Adrenal gland (tissue), 12 donors: Measurements from ENCODE around the gene DPYD. TPM values are rescaled to one million over a fixed set of nuclear protein-coding genes. Genes with fewer than 3 reads are reported as not detected.

Experiments used
- DNase-seq, 7 donors: peaks; one replicate each; pipeline ENCODE4 v3.0.0-alpha.2; 2019 to 2020
- H3K27ac ChIP-seq, 5 donors: fragments of 200-600 bp; sonication (generic) in 4 of 5; 1 replicate in 3 of 5; 2 replicates in 2 of 5; pipeline versions ENCODE4 v1.5.1 to v1.8.0; 2016 to 2020; ENCODE audit warnings: mild to moderate bottlenecking in 1 of 5
- H3K27me3 ChIP-seq: fragments of 200-600 bp; 2 replicates; pipeline ENCODE4 v1.8.0; 2021
- H3K36me3 ChIP-seq, 2 donors: fragments of 200-600 bp; replicated peaks in 1 of 2; 1 replicate in 1 of 2; 2 replicates in 1 of 2; pipeline versions ENCODE4 v1.5.1 to v1.8.0; 2018 to 2022
- H3K4me1 ChIP-seq, 2 donors: fragments of 200-600 bp; replicated peaks in 1 of 2; 1 replicate in 1 of 2; 2 replicates in 1 of 2; pipeline versions ENCODE4 v1.5.1 to v1.8.0; 2018 to 2021
- H3K4me3 ChIP-seq, 4 donors: fragments of 200-600 bp; sonication (generic) in 3 of 4; one replicate each; pipeline ENCODE4 v1.5.1; 2016 to 2018
- H3K9me3 ChIP-seq, 3 donors: fragments of 200-600 bp; sonication (generic) in 1 of 3; replicated peaks in 1 of 3; 1 replicate in 2 of 3; 2 replicates in 1 of 3; pipeline versions ENCODE4 v1.5.1 to v1.8.0; 2016 to 2021
- CTCF ChIP-seq, 6 experiments: fragments of 450-650 bp in 4 of 6; fragments of 200-600 bp in 2 of 6; sonication (generic) in 1 of 6; IDR thresholded peaks; 1 replicate in 5 of 6; 2 replicates in 1 of 6; pipeline versions ENCODE4 v1.5.1 to v1.8.0; 2016 to 2021; ENCODE audit warnings: antibody characterized with exemption in 6 of 6, mild to moderate bottlenecking in 2 of 6, moderate library complexity in 1 of 6
- POLR2A ChIP-seq, 2 donors: fragments of 450-650 bp; IDR thresholded peaks; one replicate each; pipeline ENCODE4 v1.6.1; 2017; ENCODE audit warnings: antibody characterized with exemption in 2 of 2, mild to moderate bottlenecking in 2 of 2, moderate library complexity in 1 of 2
- WGBS, 4 donors: extraction: QIAGEN DNeasy Blood & Tissue Kit in 2 of 4; methylation state at CpG; one replicate each; pipeline versions ENCODE4 v1.1.5 to v1.1.7; 2013 to 2017; 5-methylcytosine and 5-hydroxymethylcytosine counted together
- intact Hi-C, 2 donors: fragments of 100-400 bp; cut with DNase I; formaldehyde crosslinking; loops; one replicate each; pipeline versions ENCODE4 v1.14.1 to v1.15.0; 2022 to 2023
- polyA plus RNA-seq, 3 donors: library from polyadenylated mRNA; stranded (reverse); fragments of 200-250 nt in 2 of 3; fragments of 350-450 nt in 1 of 3; fragmentation: Illumina TruSeq in 1 of 3; extraction: RNeasy Lipid Tissue Mini Kit (QIAGEN cat#74804) in 1 of 3; gene quantifications; one replicate each; pipeline ENCODE4 v1.2.3, GENCODE V29; 2013 to 2014
- total RNA-seq, 9 donors: library from RNA; depleted of rRNA in 4 of 9; stranded (reverse); fragments of >200 nt in 4 of 9; fragments of 120-200 nt in 1 of 9; fragmentation: NEBNext Ultra II Directional in 1 of 9; extraction: Animal tissue kit (Norgen Biotek cat#: 25700) in 1 of 9; gene quantifications; one replicate each; pipeline versions ENCODE4 v1.1.0 to v1.2.4, GENCODE V29; 2013 to 2023
- donor health status: healthy with polysubstance abuse.
- donor health status: Bipolar disorder and iron deficiency.
- donor health status: DM: yes; HTN: yes; CAD: no.
- donor health status: DM: no; HTN: no; CAD: no.
- donor health status: DM: no; HTN: no; CAD: no.
- donor health status: DM: yes; HTN: yes; CAD: no.

DPYD gene
- total and polyA plus RNA-seq, 12 donors: 6.6 to 73.1 (median 30.2) TPM

GRCh38 chr1:97911266-97912215 is 9.3 kb downstream of the DPYD start:
- 77 to 84% (median 78%) methylated on average over 8 of the region's 8 CpGs for WGBS, 4 donors
- Histone ChIP-seq H3K27me3 (no peaks in the 10 kb centered on the region), H3K36me3 (no peaks in the 10 kb centered on the region), H3K9me3 (no peaks in the 10 kb centered on the region), H3K4me1 (peaks cover 0 to 7% of the 10 kb centered on the region in 2 donors), H3K4me3 (no peak overlapping the region), H3K27ac (no peak overlapping the region)
- TF ChIP-seq POLR2A (IDR thresholded peaks at IDR 0.05) (no peak), CTCF (IDR thresholded peaks at IDR 0.05) (no peak)
- intact Hi-C loops: no loop called here
- no peak for DNase-seq

DNA sequence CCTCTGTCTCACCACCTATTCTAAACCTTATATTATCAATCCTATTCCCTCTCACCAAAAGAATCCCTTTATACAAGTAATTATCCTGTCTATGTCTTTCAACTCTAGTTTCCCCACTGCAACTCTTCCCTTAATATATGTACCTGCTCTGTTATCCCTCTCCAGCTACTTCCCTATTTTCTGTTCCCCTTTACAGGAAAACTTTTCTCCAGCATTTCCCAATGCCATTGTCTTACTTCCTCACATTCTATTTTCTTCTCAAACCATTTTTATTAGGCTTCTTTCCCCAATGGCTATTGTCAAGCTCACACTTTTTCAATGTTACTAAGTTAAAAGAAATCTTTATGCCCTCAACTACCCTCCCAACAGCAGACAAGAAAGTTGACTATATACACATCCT is 11.6 kb downstream of the DPYD start:
- TF ChIP-seq POLR2A (IDR thresholded peaks at IDR 0.05): no peak
- intact Hi-C loops: no loop called here

DNA sequence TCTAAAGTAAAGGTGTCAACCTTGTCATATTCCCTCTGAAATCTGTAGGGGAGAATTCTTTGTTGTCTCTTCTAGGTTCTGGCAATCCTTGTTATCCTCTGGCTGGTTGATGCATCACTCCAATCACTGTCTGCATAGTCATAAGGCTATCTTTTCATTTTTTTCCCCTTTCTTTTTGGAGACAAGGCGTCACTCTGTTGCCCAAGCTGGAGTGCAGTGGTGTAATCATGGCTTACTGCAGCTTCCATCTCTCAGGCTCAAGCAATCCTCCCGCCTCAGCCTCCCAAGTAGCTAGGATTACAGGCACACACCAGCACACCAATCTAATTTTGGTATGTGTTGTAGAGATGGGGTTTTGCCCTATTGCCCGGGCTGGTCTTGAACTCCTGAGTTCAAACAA is 12.9 kb downstream of the DPYD start:
- intact Hi-C loops: no loop called here
- H3K27me3 ChIP-seq: no peaks in the 10 kb centered on the region
- H3K9me3 ChIP-seq: no peaks in the 10 kb centered on the region
- H3K4me3 ChIP-seq: no peak overlapping the region
- no peak overlapping the region for H3K27ac ChIP-seq
- TF ChIP-seq CTCF (IDR thresholded peaks at IDR 0.05): no peak
- no peak for TF ChIP-seq POLR2A (IDR thresholded peaks at IDR 0.05)
- H3K4me1 ChIP-seq: peaks cover 0 to 39% of the 10 kb centered on the region in 2 donors
- 86 to 94% (median 92%) methylated on average over 3 of the region's 3 CpGs for WGBS, 4 donors
- H3K36me3 ChIP-seq: no peaks in the 10 kb centered on the region
- no peak for DNase-seq

More for the DNA sequence above, 11.6 kb downstream of the DPYD start:
- peaks cover 0 to 26% of the 10 kb centered on the region in 2 donors for H3K4me1 ChIP-seq
- H3K36me3 ChIP-seq: no peaks in the 10 kb centered on the region
- no peaks in the 10 kb centered on the region for H3K9me3 ChIP-seq
- no peak overlapping the region for H3K27ac ChIP-seq
- H3K4me3 ChIP-seq: no peak overlapping the region
- no peak for DNase-seq
- no peaks in the 10 kb centered on the region for H3K27me3 ChIP-seq

DNA sequence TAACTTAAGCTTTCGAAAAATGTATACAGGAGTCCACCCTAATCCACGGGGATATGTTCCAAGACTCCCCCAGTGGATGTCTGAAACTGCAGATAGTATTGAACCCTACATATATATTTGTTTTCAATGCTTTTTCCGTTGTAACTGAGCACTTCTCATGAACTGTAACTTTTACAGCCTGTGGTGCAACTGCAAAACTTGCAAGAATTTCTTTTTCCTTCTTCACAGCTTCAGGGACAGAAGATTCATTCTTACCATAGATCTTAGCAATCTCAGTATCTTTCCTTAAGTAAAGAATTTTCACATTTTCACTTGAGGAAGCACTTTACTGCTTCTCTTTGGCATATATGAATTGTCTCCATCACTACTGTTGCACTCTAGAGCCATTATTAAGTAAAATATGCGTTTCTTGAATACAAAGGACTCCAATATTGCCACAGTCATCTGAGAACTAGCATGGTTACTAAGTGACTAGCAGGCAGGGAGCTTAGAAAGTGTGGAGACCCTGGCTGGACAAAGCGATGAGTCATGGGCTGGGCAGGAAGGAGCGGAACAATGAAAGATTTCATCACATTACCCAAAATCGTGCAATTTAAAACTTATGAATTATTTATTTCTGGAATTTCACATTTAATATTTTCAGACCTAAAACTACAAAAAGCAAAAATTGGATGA is 14.1 kb downstream of the DPYD start:
- DNase-seq: peak in 4 of 7 donors; percentile 10 to 29 (median 24)
- WGBS, 4 donors: 68 to 77% (median 73%) methylated on average over 7 of the region's 7 CpGs
- H3K27me3 ChIP-seq: no peaks in the 10 kb centered on the region
- peaks cover 0 to 39% of the 10 kb centered on the region in 2 donors for H3K4me1 ChIP-seq
- no peak overlapping the region for H3K4me3 ChIP-seq
- no peak overlapping the region for H3K27ac ChIP-seq
- H3K36me3 ChIP-seq: no peaks in the 10 kb centered on the region
- intact Hi-C loops: no loop called here
- no peak for TF ChIP-seq POLR2A (IDR thresholded peaks at IDR 0.05)
- no peak for TF ChIP-seq CTCF (IDR thresholded peaks at IDR 0.05)
- no peaks in the 10 kb centered on the region for H3K9me3 ChIP-seq
